Left ventricle myocardium superior (tissue), 1 donor: ENCODE results near the gene TCEA2. TPM values are rescaled to one million over a fixed set of nuclear protein-coding genes. Genes with fewer than 3 reads are reported as not detected.

ENCODE experiments used
- ATAC-seq: fragments of 200-7000 bp; cut with Tn5 transposase; one replicate; pipeline ENCODE4 v1.9.1; 2020; ENCODE audit warnings: mild to moderate bottlenecking, moderate library complexity
- DNase-seq: peaks from one replicate; pipeline ENCODE4 v3.0.0-alpha.2; 2020
- intact Hi-C: fragments of 100-400 bp; cut with micrococcal nuclease; formaldehyde crosslinking; loops from one replicate; pipeline ENCODE4 v1.11.0; 2022
- total RNA-seq: library from RNA; stranded (reverse); fragmentation: NEBNext Ultra II Directional; extraction: Animal tissue kit (Norgen Biotek cat#: 25700); gene quantifications from one replicate; pipeline ENCODE4 v1.2.1, GENCODE V29; 2021
- donor health status: DM: no; HTN: yes; CAD: no; lungs with severe emphysema.

Gene TCEA2
- total RNA-seq, 1 donor from 2014 or later, result 35.6 TPM

GRCh38 chr20:64101731-64102621 lies 39.0 kb downstream of the TCEA2 start:
- ATAC-seq, result peak; percentile 80
- intact Hi-C loops, result no loop called here
- peak; percentile 72 for DNase-seq

- peak; percentile 42 for DNase-seq
- intact Hi-C loops, result no loop called here
- peak; percentile 67 for ATAC-seq
Measured at GRCh38 chr20:64102647-64103354, 39.8 kb downstream of the TCEA2 start.

GRCh38 chr20:64103871-64104666 lies 41.1 kb downstream of the TCEA2 start:
- intact Hi-C loops, result no loop called here
- DNase-seq, result peak; percentile 13
- ATAC-seq, result no peak

GRCh38 chr20:64104667-64105451 lies 41.9 kb downstream of the TCEA2 start:
- DNase-seq, result peak; percentile 14
- intact Hi-C loops, result no loop called here
- ATAC-seq, result no peak

DNA sequence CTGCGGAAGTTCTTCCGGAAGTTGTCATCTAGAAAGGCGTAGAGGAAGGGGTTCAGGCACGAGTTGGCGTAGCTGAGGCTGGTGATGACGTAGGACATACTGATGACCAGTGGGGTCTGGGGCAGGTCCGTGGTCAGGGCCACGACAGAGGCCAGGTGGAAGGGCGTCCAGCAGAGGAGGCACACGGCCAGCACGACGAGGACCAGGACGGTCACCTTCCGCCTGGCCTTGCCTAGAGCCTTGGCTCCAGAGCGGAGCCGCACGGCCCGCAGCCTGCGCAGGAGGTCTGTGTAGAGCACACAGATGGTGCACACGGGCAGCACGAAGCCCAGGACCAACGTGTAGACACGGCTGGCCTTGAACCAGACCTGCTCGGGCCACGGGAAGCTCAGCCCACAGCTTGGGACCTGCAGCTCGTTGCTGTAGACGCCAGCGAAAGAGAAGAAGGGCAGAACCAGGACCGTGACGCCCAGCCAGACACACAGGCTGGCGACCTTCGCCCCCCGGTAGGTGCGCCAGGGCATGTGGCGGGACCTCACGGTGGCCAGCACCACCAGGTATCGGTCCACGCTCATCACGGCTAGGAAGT lies 42.9 kb downstream of the TCEA2 start:
- ATAC-seq, result no peak
- DNase-seq, result no peak
- intact Hi-C loops, result no loop called here

DNA sequence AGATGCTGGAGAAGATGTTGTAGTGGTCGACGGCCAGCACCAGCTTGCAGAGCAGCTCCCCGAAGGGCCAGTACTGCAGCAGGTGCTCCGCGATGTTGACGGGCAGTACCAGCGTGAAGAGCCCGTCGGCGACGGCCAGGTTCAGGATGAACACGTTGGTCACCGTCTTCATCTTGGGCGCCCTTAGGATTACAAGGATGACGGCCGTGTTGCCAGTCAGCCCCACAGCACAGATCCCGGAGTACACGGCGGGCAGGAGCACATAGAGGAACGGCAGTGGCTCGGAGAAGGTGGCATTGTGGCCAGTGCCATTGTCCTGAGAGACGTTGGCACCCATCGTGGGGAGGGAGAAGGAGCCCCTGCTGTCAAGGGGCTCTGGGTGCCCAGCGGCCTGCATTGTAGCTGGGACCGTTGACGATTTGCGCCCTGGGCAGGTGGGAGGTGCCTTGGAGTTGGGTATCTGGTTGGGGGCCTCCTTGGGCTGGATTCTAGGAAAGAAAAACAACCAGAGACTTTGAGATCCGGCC lies 43.5 kb downstream of the TCEA2 start:
- intact Hi-C loops, result no loop called here
- peak; percentile 22 for DNase-seq
- ATAC-seq, result no peak

GRCh38 chr20:64106981-64107735 lies 44.2 kb downstream of the TCEA2 start, which contains the start of gene NPBWR2:
NPBWR2 (minus strand) TSS chr20:64107565; CDS start chr20:64106831, 734 bp downstream.
- ATAC-seq, result no peak
- intact Hi-C loops, result no loop called here
- DNase-seq, result peak; percentile 25

- DNase-seq (peak; percentile 15), ATAC-seq (no peak)
- intact Hi-C loops, result no loop called here
Measured at GRCh38 chr20:64107736-64108457, 44.9 kb downstream of the TCEA2 start.

DNA sequence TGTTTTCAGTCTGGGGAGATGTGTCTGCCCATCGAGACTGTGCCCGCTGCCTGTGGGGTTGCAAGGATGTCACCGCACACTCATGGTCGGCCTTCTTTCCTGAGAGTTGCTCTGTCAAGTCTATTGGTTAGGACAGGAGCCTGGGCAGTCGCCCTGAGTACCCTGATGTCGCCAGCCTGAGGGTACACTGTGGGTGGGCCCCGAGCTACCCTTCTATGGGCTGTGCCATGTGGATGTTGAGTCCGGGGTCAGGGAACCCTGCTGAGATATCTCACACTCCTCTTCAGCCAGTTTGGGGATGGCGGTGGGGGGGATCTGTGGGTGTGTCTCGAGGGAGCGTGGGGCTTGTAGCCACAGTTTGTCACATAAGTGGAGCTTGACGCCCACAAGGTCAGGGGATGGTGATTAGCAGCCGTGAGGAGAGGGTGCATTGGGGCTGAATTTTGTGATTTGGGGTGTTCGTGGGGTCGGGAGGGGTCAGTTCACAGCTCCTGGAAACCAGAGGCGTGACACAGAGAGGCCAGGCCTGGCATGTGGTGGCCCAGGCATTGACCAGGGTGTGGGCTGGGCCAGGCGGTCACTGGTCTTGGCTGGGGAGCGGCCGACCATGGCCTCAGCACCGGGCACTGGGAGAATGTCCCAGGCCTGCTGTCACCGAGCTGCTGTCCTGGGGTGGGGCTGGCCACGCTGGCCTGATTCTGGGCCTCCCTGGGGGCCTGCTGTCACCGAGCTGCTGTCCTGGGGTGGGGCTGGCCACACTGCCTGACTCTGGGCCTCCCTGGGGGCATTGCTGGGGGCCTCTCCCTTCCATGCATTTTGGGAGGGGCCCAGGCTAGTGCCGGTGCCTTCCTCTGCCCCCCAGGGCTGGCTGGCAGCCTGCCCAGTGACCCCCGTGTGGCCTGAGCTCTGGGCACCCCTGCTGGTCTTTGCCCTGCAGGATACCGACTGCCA lies 46.0 kb downstream of the TCEA2 start:
- DNase-seq (peak; percentile 21), ATAC-seq (no peak)
- intact Hi-C loops, result no loop called here

DNA sequence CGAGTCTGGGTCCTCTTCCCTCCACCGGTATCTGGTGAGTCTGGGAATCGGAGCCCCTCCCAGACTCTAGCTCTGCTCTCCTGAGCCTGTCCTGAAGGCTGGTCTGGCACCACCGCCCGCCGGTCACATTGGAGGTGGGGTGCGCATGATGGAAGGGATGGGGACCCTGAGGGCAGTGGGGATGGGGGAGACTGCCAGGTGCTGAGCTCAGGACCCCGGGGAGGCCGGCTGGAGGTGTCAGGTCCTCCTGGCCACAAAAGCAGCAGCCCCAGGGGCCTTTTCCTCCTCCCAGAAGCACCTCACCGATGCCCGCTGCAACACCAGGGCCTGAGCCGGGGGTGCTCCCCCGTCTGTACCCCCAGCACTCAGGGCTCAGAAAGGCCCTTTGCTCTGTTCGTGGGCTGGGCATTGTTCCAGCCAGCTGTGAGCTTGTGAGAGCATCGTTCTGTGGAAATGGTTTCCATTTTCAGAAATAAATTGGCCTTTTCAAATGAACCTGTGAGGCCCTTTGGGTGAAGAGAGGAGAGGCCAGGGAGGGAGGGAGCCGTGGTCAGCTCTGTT lies 46.9 kb downstream of the TCEA2 start:
- intact Hi-C loops, result no loop called here
- ATAC-seq, result no peak
- peak; percentile 20 for DNase-seq

DNA sequence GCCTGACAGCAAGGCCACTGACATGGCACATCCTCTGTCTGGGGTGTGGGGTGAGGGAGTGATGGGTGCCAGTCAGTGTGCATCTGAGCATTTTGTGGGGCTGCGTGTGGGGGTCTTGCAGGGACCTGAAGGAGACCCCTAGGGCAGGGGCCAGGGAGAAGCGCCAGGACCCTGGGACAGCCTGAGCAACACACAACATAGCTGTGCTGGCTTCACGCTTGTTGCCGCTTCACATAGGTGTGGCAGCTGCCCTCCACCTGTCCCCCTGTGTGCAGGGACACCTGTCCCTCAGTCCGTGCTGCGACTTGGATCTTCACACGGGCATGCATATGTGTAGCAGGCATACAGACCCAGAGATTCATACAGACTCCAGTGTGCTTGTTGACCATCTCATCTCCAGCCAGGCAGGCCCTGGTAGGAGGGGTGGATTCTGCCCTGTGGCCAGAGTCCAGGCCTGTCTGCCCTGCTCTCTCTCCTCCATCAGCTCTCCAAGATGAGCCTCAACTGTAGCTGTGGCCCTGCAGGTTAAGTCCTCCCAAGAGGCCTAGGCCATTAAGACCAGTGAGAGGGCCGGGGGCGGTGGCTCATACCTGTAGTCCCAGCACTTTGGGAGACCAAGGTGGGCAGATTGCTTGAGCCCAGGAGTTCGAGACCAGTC lies 47.5 kb downstream of the TCEA2 start:
- no peak for ATAC-seq
- intact Hi-C loops, result no loop called here
- DNase-seq, result peak; percentile 20

DNA sequence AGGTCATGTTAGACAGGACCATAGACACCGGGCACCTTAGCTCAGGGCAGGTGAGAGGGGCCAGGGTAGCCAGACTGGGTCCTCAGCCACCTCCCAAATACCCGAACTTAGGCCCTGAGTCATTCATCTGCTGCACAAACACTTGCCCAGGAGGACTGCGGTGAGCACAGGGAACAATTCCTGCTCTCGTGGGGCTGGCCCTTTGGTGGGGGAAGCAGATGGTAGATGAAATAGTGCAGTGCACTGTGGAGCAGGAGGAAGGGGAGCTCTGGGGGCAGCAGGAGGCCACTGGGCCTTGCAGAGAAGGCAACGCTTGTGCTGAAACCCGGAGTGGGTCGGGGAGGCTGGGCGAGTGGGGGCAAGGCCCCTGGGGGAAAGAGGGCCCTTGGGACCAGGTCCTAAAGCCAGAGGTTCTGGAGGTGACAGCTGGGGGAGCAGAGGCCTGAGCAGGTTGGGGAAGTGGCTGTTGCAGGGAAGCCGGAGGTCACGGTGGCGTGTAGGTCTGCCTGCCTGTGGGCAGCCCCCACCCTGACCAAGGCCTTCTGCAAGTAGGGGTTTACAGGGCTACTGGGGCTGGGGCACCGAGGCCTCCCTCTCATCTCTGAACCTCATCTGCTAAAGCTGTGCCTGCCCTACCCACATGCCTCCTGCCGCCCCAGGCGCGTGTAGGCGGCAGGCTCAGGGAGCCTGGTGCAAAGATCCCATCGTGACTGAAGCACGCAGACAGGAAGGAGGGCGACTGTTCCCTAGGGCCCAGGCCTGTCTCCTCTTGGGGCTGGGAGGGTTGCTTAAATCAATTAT lies 49.0 kb downstream of the TCEA2 start:
- intact Hi-C loops, result no loop called here
- DNase-seq, result peak; percentile 21

GRCh38 chr20:64112691-64113443 lies 49.9 kb downstream of the TCEA2 start:
- no peak for ATAC-seq
- peak; percentile 14 for DNase-seq
- intact Hi-C loops, result no loop called here

More for the DNA sequence above, 49.0 kb downstream of the TCEA2 start:
- no peak for ATAC-seq

- DNase-seq, result no peak
- no peak for ATAC-seq
- intact Hi-C loops, result no loop called here
Measured at GRCh38 chr20:64113444-64113775, 50.4 kb downstream of the TCEA2 start.
